ENCODE results near the gene TRIM65. TPM values are rescaled to one million over a fixed set of nuclear protein-coding genes. Genes with fewer than 3 reads are reported as not detected.

Gene TRIM65
- polyA plus RNA-seq, 1 experiment = 6.5 TPM

- ChIA-PET CTCF (no interaction called here), POLR2A (no interaction called here)
- Histone ChIP-seq H3K27me3 (ENCODE audit: control insufficient read depth, insufficient read depth, low read length) (no peaks in the 10 kb centered on the region), H3K4me3 (ENCODE audit: low read depth, low read length) (no peak overlapping the region), H3K27ac (ENCODE audit: low read depth, low read length) (no peak overlapping the region), H3K9me3 (ENCODE audit: control insufficient read depth, insufficient read depth, low read length) (no peaks in the 10 kb centered on the region)
- no peak for TF ChIP-seq CTCF (IDR thresholded peaks at IDR 0.05; ENCODE audit: low read depth, low read length)
- no peak for DNase-seq (ENCODE audit: low read depth, low spot score)
Measured at GRCh38 chr17:75842963-75843576, 53.7 kb downstream of the TRIM65 start.

GRCh38 chr17:75842411-75842810 lies 54.3 kb downstream of the TRIM65 start:
- Histone ChIP-seq H3K4me3 (ENCODE audit: low read depth, low read length) (no peak overlapping the region), H3K9me3 (ENCODE audit: control insufficient read depth, insufficient read depth, low read length) (no peaks in the 10 kb centered on the region), H3K27ac (ENCODE audit: low read depth, low read length) (no peak overlapping the region), H3K27me3 (ENCODE audit: control insufficient read depth, insufficient read depth, low read length) (no peaks in the 10 kb centered on the region)
- TF ChIP-seq CTCF (IDR thresholded peaks at IDR 0.05; ENCODE audit: low read depth, low read length) = no peak
- POLR2A ChIA-PET = no interaction called here
- no peak for DNase-seq (ENCODE audit: low read depth, low spot score)
- CTCF ChIA-PET = no interaction called here

- no peaks in the 10 kb centered on the region for H3K27me3 ChIP-seq (ENCODE audit: control insufficient read depth, insufficient read depth, low read length)
- TF ChIP-seq CTCF (IDR thresholded peaks at IDR 0.05; ENCODE audit: low read depth, low read length) = no peak
- POLR2A ChIA-PET = interaction anchor here (1.5 kb wide), 1 partner anchor 61 kb away, joined by 7 read pairs; no protein-coding TSS in a partner anchor
- no peak for DNase-seq (ENCODE audit: low read depth, low spot score)
- H3K4me3 ChIP-seq (ENCODE audit: low read depth, low read length) = no peak overlapping the region
- H3K9me3 ChIP-seq (ENCODE audit: control insufficient read depth, insufficient read depth, low read length) = no peaks in the 10 kb centered on the region
- no peak overlapping the region for H3K27ac ChIP-seq (ENCODE audit: low read depth, low read length)
- CTCF ChIA-PET = no interaction called here
Measured at GRCh38 chr17:75840799-75841164, 56.0 kb downstream of the TRIM65 start.

GRCh38 chr17:75839942-75840798 lies 56.6 kb downstream of the TRIM65 start:
- ChIA-PET CTCF (interaction anchor here (0.6 to 1.0 kb wide), 2 partner anchors 12 to 39 kb away, joined by 3 to 7 read pairs; no protein-coding TSS in a partner anchor), POLR2A (interaction anchor here (1.5 kb wide), 1 partner anchor 60 kb away, joined by 7 read pairs; no protein-coding TSS in a partner anchor)
- no peak overlapping the region for H3K4me3 ChIP-seq (ENCODE audit: low read depth, low read length)
- no peaks in the 10 kb centered on the region for H3K9me3 ChIP-seq (ENCODE audit: control insufficient read depth, insufficient read depth, low read length)
- no peaks in the 10 kb centered on the region for H3K27me3 ChIP-seq (ENCODE audit: control insufficient read depth, insufficient read depth, low read length)
- no peak for TF ChIP-seq CTCF (IDR thresholded peaks at IDR 0.05; ENCODE audit: low read depth, low read length)
- DNase-seq (ENCODE audit: low read depth, low spot score) = no peak
- no peak overlapping the region for H3K27ac ChIP-seq (ENCODE audit: low read depth, low read length)

Other genes with a start within 250 kb of the TRIM65 start
- gene RECQL5, start 229.8 kb downstream of the TRIM65 start, polyA plus RNA-seq (2011; rRNA removed) = 9.3 and 11.9 TPM in 2 replicates
- gene SAP30BP, start 229.6 kb downstream of the TRIM65 start, polyA plus RNA-seq (2011; rRNA removed) = 74.2 and 75.4 TPM in 2 replicates
- 0.21 and 0.31 TPM in 2 replicates for gene ITGB4, start 175.5 kb downstream of the TRIM65 start, polyA plus RNA-seq (2011; rRNA removed)
- 12.4 and 16.8 TPM in 2 replicates for gene GALK1, start 131.8 kb downstream of the TRIM65 start, polyA plus RNA-seq (2011; rRNA removed)
- 11.1 and 11.4 TPM in 2 replicates for gene UNK, start 112.1 kb downstream of the TRIM65 start, polyA plus RNA-seq (2011; rRNA removed)
- gene UNC13D, start 52.5 kb downstream of the TRIM65 start, polyA plus RNA-seq (2011; rRNA removed) = 0.11 and 0.16 TPM in 2 replicates
- 33.3 and 35.3 TPM in 2 replicates for gene WBP2, start 41.6 kb downstream of the TRIM65 start, polyA plus RNA-seq (2011; rRNA removed)
- gene TRIM47, start 18.4 kb downstream of the TRIM65 start, polyA plus RNA-seq (2011; rRNA removed) = 5.7 and 9.2 TPM in 2 replicates
- gene MRPL38, start 7.9 kb upstream of the TRIM65 start, polyA plus RNA-seq (2011; rRNA removed) = 16.6 and 21.9 TPM in 2 replicates
- gene FBF1, start 44.1 kb upstream of the TRIM65 start, polyA plus RNA-seq (2011; rRNA removed) = 2.5 and 4.0 TPM in 2 replicates
- gene ACOX1, start 82.2 kb upstream of the TRIM65 start, polyA plus RNA-seq (2011; rRNA removed) = 30.7 and 32.8 TPM in 2 replicates
- 9.1 and 11.5 TPM in 2 replicates for gene TEN1, start 82.3 kb upstream of the TRIM65 start, polyA plus RNA-seq (2011; rRNA removed)
- gene CDK3, start 103.9 kb upstream of the TRIM65 start, polyA plus RNA-seq (2011; rRNA removed) = 2.7 and 2.9 TPM in 2 replicates
- not detected in 2 replicates for gene EVPL, start 130.4 kb upstream of the TRIM65 start, polyA plus RNA-seq (2011; rRNA removed)
- 82.9 and 101 TPM in 2 replicates for gene SRP68, start 175.6 kb upstream of the TRIM65 start, polyA plus RNA-seq (2011; rRNA removed)
- gene GALR2, start 177.8 kb upstream of the TRIM65 start, polyA plus RNA-seq (2011; rRNA removed) = 0.06 TPM in 1 of 2 replicates, not detected in the other
- gene ZACN, start 182.2 kb upstream of the TRIM65 start, polyA plus RNA-seq (2011; rRNA removed) = not detected in 2 replicates
- 97.6 and 114 TPM in 2 replicates for gene EXOC7, start 206.8 kb upstream of the TRIM65 start, polyA plus RNA-seq (2011; rRNA removed)
- not detected in 2 replicates for gene FOXJ1, start 244.3 kb upstream of the TRIM65 start, polyA plus RNA-seq (2011; rRNA removed)

Measured in AG04450 (cell line).